Renal cortex interstitium (tissue), 11 donors: ENCODE data around the gene WDR19. TPM values are rescaled to one million over a fixed set of nuclear protein-coding genes. Genes with fewer than 3 reads are reported as not detected.
"Not testable (repeated sequence)": the region's sequence is repeated elsewhere in the genome, so short reads cannot be mapped to it uniquely, and the experiment has no call there.

Experiments
- DNase-seq, 11 donors: peaks; one replicate each; pipeline ENCODE4 v3.0.0-alpha.2; 2013; ENCODE audit warnings: low read depth in 9 of 11, low spot score in 4 of 11; ENCODE audit errors: extremely low read depth in 1 of 11
- polyA plus RNA-seq, 3 donors: library from polyadenylated mRNA; unstranded; fragments of 120-200 nt; gene quantifications; one replicate each; pipeline ENCODE4 v1.2.1, GENCODE V29; 2013; ENCODE audit not compliant: insufficient read length in 3 of 3

WDR19 gene
- polyA plus RNA-seq, 3 donors: 80.1 to 101 (median 98.2) TPM

DNA sequence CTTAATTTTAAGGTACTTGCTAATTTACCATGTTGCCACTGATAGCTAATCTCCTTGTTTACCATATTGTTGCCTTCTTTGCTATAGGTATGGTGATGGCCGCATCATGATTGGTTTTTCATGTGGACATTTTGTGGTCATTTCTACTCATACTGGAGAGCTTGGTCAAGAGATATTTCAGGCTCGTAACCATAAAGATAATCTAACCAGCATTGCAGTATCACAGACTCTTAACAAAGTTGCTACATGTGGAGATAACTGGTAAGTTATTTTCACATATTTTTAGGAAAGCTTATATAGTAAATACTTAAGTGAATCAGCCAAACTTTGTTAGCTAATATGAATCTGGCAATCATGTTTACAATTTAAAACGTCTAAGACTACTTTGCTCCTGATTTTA is 23.1 kb downstream of the WDR19 start:
- no peak for DNase-seq

DNA sequence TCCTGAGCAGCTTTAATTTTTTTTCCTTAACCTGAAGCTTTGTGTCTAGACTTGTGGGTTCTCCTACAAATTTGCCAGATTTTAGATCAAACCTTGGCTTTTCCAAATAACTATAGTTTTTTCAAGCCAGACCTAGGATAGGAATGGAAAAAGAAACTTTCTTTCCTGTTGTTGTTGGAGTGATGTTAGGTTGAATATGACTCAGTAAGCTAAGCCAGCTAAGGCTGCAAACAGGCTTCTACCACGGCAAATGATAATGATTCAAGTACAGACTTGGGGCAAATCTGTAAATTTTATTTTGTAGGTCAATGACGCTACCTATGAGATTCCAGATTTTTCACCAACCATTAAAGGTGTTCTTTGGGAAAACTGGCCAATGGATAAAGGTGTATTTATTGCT is 45.6 kb downstream of the WDR19 start:
- DNase-seq: no peak

DNA sequence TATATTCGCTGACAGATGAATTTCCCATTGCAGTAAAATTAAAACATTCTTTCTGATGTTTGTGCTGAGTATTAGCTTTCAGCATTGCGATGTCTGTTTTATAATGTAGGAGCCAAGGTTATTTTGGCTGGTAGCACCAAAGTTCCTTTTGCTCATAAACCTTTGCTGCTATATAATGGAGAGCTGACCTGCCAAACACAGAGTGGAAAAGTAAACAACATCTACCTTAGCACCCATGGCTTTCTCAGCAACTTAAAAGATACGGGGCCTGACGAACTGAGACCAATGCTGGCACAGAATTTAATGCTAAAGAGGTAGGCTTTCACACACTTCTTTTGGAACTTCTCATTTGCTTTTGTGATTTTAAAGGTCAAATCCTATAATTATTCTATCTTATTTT is 46.0 kb downstream of the WDR19 start:
- DNase-seq: no peak

DNA sequence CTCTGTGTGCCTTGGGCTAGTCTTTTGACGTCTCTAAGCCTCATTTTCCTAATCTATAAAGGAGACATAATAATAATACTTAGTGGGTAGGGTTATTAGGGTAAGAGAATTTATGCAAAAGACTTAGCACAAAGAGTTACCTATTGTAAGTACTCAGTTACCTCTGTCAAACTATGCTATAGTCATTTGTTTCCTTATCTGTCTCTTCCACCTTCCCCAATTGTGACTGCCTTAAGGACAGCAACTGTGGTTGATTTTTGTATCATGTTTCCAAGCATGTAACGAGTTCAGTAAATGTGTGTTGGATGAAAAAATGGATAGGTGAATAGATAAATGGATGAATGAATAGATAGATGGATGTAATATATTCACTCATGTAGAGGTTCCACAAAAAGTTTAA is 48.1 kb downstream of the WDR19 start:
- no peak for DNase-seq

DNA sequence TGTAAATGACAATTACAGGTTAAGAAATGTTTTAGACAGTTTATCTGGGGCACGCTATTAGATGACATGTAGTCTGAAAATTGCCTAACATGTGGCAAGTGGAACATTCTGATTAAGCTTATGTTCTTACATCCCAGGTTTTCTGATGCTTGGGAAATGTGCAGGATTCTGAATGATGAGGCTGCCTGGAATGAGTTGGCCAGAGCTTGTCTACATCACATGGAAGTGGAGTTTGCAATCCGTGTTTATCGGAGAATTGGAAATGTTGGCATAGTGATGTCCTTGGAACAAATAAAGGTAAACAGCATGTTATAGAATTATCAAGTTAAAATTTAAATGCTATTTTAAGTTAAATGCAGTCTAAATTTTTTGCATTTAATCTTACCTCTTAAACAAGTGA is 49.3 kb downstream of the WDR19 start:
- DNase-seq: no peak

DNA sequence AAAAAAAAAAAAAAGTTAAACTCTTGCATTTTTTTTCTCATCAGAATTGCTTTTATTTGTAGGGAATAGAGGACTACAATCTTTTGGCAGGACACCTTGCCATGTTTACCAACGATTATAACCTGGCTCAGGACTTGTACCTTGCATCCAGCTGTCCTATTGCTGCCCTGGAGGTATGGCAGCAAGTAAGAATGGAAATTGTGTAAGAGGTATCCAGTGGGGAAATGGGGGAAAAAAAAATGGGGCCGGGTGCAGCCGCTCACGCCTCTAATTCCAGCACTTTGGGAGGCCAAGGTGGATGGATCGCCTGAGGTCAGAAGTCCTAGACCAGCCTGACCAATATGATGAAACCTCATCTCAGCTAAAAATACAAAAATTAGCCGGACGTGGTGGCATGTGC is 49.8 kb downstream of the WDR19 start:
- DNase-seq: no peak

DNA sequence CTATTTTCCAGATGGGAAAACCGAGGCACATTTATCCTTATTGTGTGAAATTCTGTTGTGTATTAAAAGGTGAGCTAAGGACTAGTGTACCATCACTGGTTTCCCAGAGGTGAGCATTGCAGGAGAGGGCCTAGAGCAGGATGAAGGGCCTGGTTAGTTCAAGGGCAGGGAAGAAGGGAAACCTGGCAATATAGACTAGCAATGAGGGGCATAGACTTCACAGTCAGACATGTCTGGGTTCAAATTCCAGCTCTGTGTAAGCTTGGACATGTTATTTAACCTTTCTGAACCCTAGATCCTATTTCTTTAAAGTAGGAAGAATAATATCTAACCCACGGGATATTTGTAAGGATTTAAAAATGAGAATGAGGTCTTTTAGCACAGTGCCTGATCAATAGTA is 50.8 kb downstream of the WDR19 start:
- no peak for DNase-seq

DNA sequence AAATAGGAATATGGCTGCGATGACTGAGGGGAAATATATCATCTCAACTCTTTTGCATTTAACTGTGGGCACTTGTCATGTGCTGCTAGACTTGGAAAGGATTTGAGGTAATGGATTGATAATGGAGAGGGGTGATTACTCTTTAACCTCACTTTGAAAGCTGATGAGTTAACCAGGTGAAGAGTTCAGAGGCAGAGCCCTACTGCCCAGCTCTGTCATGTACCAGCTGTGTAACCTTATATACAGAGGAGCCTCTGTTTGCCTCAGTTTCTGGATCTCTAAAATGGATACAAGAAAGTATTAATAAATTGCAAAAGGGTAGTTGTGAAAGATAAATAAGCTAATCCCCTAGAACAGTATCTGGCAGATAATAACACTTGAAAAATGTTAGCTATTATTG is 51.5 kb downstream of the WDR19 start:
- DNase-seq: no peak

DNA sequence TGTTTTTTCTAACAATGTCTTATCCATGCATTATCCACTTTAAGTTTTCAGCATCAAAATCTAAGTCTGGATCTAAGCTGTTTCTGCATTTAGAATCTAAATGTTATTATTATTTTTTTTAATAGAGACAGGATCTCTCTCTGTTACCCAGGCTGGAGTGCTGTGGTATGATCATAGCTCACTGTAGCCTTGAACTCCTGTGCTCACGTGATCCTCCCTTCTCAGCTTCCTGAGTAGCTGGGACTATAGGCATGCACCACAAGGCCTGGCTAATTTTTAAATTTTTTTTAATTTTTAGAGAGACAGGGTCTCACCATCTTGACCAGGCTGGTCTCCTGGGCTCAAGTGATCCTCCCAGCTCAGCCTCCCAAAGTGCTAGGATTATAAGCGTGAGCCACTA is 52.7 kb downstream of the WDR19 start:
- no peak for DNase-seq

DNA sequence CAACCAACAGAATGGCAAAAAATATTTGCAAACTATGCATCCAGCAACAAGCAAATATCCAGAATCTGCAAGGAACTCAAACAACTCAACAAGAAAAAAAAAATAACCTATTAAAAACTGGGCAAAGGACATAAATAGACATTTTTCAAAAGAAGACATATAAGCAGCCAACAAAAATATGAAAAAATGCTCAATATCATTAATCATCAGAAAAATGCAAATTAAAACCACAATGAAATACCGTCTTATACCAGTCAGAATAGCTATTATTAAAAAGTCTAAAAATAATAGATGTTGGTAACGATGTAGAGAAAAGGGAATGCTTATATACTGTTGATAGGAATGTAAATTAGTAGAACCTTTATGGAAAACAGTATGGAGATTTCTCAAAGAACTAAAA is 53.4 kb downstream of the WDR19 start:
- no peak for DNase-seq

DNA sequence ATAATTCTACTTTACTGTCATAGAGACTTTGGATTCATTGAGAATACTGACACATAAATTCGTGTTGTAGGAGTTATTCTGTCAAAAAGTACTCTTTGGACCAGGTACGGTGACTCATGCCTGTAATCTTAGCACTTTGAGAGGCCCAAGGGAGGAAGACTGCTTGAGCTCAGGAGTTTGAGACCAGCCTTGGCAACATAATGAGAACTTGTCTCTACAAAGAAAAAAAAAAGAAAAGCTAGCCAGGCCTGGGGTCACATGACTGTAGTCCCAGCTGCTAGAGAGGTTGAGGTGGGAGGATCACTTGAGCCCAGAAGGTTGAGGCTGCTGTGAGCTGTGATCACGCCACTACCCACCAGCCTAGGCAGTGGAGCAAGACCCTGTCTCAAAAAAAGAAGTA is 54.9 kb downstream of the WDR19 start:
- DNase-seq: no peak

DNA sequence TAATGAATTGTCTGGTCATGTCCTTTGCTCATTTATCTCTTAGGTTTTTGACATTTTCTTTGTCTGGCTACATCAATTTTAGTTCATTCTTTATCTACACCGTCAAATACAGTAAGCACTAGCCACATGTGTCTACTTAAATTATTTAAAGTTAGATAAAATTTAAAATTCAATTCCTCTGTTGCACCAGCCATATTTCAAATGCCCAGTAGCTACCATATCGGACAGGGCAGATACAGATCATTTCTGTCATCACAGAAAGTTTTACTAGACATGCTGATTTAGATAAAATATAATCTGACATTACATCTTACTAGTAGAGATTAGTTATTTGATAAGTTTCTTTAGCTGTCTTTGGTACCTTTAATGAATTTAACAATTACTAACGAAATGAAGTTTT is 61.1 kb downstream of the WDR19 start:
- no peak for DNase-seq

DNA sequence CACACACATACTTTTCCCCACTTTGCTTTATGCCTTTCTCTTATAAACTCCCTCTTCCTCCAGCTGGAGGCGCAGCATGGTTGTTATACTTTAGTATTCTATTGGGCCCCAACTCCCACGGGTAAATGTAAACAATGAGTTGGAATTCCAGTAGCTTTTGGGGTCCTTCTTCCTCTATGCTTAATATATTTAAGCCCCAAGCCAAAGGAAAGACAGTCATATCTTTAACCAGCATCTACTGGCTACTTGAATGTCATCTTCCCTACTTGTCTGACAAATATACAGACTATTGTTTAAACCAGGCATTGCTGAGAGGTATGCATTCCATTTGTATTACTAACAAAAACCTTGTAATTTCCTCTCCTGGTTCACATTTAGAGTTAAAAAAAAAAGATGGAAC is 72.9 kb downstream of the WDR19 start:
- DNase-seq: no peak

DNA sequence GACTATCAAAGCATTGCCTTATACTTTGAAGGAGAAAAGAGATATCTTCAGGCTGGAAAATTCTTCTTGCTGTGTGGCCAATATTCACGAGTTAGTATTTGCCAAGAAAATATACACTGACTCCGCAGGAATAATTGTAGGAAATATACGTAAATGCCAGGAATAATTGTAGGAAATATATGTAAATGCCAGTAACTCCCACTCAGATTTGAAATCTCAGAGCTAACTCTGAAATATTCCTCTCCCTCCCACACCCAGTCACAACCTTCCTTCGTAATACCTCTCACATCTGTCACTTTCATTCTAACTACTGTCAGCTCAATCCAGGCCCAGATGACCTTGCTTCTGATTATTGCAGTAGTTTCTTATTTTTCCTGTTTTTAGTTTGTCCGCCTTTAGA is 73.5 kb downstream of the WDR19 start:
- DNase-seq: no peak

DNA sequence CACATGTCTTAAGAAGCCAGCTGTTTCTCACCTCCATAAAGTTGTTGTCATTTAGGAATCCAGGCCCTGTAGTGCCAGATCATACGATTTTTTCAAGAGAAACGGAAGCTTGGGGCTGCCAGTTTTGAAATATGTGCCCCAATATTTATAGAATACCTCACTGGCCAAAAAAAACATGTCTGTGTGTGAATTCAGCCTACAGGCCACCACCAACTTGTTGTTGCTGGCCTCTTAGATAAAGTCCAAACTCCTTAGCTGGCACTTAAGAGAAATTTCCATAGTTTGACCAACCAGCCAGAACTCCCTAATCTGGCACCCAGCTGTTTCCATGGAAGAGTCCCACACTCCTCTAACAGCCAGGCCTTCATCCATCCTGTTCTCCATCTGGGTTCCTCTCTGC is 74.1 kb downstream of the WDR19 start:
- DNase-seq: no peak

DNA sequence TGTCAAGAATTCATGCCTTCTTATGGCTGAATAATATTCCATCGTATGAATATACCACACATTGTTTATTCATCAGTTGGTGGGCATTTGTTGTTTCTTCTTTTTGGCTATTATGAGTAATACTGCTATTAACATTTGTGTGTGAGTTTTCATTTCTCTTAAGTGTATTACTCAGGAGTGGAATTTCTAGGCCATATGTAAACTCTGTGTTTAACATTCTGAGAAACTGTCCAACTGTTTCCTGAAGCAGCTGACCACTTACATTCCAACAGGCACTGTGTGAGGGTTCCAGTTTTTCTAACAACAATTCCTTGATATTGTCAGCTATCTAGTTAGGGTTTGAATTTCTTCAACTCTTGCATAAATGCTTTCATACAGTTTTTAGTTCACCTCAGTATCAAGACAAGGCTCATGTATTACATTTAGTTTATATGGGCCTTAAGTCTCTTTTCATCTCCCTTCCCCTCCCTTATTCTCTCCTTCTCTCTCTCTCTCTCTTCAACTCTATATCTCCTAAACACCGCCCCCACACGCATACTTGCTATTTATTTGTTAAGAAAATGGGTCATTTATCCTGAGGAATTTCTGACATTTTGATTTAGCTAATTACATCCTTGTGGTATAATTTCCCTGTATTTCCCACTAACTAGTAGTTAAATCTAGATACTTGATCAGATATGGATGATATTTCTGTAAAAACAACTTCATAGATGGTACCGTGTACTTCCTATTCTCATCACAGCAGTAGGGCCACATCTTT is 77.4 kb downstream of the WDR19 start:
- peak in 1 of 11 donors; percentile 14 for DNase-seq

DNA sequence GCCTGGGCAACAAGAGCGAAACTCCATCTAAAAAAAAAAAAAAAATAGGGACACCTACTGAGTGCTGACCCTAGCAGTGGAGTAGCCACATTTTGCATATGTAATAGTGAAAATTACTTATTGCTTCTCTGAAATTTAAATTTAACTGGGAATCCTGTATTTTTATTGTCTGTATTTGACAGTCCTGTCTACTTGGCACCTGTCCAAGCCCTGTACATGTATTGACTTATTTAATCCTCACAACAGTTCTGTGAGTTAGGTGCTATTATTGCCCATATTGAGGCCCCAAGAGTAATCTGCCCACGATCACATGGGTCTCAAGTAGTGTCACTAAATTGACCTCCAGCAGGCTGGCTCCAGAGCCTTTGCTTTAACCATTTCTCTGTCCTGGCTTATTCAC is 81.6 kb downstream of the WDR19 start:
- no peak for DNase-seq

DNA sequence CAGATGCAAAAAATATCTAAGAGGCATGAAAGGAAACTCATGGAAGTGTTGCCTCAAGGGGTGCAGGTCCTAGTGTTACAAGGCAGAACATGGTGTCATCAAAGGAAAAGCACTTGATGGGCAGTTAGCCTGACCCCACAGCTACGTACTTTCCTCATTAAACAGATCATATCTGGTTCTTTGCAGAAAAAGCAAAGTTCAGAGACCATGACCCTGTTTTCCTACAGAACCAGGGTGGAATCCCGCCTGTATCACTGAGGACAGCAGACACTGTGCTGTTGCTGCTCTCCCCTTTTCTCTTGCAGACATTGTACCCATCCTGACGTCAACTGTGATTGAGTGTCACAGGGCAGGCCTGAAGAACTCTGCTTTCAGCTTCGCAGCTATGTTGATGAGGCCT is 92.2 kb downstream of the WDR19 start:
- no peak for DNase-seq

DNA sequence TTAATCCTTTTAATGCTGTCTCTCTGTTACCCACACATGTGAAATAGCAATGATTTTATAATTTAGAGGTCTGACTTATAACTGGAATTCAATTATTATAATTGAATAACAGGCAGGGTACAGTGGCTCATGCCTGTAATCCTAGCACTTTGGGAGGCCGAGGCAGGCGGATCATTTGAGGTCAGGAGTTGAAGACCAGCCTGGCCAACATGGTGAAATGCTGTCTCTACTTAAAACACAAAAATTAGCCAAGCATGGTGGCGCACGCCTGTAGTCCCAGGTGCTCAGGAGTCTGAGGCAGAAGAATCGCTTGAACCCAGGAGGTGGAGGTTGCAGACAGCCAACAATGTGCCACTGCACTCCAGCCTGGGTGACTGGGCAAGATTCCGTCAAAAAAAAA is 95.3 kb downstream of the WDR19 start:
- DNase-seq: not testable (repeated sequence)

DNA sequence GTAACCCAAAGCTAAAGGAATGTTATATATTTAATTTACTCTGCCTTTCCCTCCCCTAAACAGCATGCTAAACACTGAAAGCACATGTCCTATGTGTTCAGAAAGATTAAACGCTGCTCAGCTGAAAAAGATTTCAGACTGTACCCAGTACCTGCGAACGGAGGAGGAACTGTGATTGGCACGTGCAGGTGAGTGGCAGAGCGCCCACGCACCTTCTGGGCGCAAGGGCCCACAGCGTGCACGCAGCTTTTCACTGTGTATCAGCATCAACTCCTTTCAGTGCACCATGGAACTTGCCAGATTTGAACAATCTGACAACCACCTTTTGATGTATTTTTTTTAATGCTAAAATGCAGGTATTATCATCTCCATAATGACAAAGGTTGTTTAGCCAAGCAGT is 96.1 kb downstream of the WDR19 start:
- no peak for DNase-seq

DNA sequence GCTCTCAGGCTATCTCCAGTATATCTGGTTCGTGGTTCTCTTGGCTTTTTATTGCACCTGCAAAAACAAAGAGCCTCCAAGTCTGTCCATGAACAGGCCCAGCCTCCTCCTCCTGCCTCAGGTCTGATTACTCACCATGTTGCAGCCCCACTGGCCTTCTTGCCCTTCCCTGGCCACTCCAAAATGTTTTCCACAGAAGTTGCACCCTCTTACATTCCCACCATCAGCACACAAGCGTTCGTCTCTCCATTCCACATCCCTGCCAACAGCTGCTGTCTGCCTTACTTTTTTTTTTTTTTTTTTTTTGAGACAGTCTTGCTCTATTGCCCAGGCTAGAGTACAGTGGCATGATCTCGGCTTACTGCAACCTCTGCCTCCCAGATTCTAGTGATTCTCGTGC is 97.1 kb downstream of the WDR19 start:
- DNase-seq: no peak

DNA sequence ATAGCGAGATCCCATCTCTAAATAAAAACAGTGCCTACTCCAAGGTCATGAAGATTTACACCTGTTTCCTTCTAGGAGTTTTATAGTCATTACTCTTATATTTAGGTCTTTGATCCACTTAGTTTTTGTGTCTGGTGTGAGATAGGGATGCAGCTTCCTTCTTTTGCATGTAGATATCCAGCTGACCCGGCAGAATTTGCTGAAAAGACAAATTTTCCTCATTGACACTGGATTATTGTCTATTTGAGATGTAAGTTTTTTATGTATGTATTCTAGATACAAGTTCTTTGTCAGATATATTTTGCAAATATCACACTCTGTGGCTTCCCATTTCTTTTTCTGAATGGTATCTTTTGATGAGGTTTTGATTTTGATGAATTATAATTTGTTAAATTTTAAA is 98.4 kb downstream of the WDR19 start:
- no peak for DNase-seq
